NOMO-1 treated with DMSO at 0.1 percent for 48 hours (cell line): Measurements from ENCODE around the gene TMPRSS2.

Experiments
- DNase-seq: peaks from one replicate; lab custom pipeline; 2025; ENCODE audit not compliant: unreplicated experiment; lab: John Stamatoyannopoulos, UW

The TMPRSS2 gene

GRCh38 chr21:41510500-41510899, 2.5 kb upstream of the TMPRSS2 start:
- DNase-seq: no peak

GRCh38 chr21:41509733-41510132, 1.8 kb upstream of the TMPRSS2 start:
- no peak for DNase-seq

- no peak for DNase-seq
Observed at GRCh38 chr21:41509145-41509496, 1.2 kb upstream of the TMPRSS2 start.

GRCh38 chr21:41508415-41509144, 622 bp upstream of the TMPRSS2 start:
- no peak for DNase-seq

GRCh38 chr21:41506611-41507520, 1.1 kb downstream of the TMPRSS2 start:
- DNase-seq: no peak

GRCh38 chr21:41506005-41506594, 1.9 kb downstream of the TMPRSS2 start:
- DNase-seq: no peak

- DNase-seq: no peak
Observed at GRCh38 chr21:41504030-41504429, 3.9 kb downstream of the TMPRSS2 start.

GRCh38 chr21:41503331-41503730, 4.6 kb downstream of the TMPRSS2 start:
- no peak for DNase-seq

- DNase-seq: no peak
Observed at GRCh38 chr21:41501919-41502318, 6.0 kb downstream of the TMPRSS2 start.

- DNase-seq: no peak
Observed at GRCh38 chr21:41500931-41501381, 7.0 kb downstream of the TMPRSS2 start.

GRCh38 chr21:41500363-41500762, 7.6 kb downstream of the TMPRSS2 start:
- DNase-seq: no peak

GRCh38 chr21:41499920-41500319, 8.0 kb downstream of the TMPRSS2 start:
- DNase-seq: no peak

- DNase-seq: no peak
Observed at GRCh38 chr21:41497788-41498187, 10.2 kb downstream of the TMPRSS2 start.

- DNase-seq: no peak
Observed at GRCh38 chr21:41497008-41497407, 10.9 kb downstream of the TMPRSS2 start.

GRCh38 chr21:41494242-41494641, 13.7 kb downstream of the TMPRSS2 start:
- DNase-seq: no peak

GRCh38 chr21:41491412-41491811, 16.5 kb downstream of the TMPRSS2 start:
- DNase-seq: no peak

GRCh38 chr21:41490330-41490729, 17.6 kb downstream of the TMPRSS2 start:
- no peak for DNase-seq

GRCh38 chr21:41489329-41489728, 18.6 kb downstream of the TMPRSS2 start:
- no peak for DNase-seq

- no peak for DNase-seq
Observed at GRCh38 chr21:41488080-41488479, 19.9 kb downstream of the TMPRSS2 start.

GRCh38 chr21:41487082-41487481, 20.9 kb downstream of the TMPRSS2 start:
- DNase-seq: no peak

GRCh38 chr21:41483973-41484372, 24.0 kb downstream of the TMPRSS2 start:
- no peak for DNase-seq

GRCh38 chr21:41483415-41483814, 24.5 kb downstream of the TMPRSS2 start:
- DNase-seq: no peak
